Panc1 (cell line): ENCODE results near the gene SIGLEC7. TPM values are rescaled to one million over a fixed set of nuclear protein-coding genes. Genes with fewer than 3 reads are reported as not detected.

Source experiments
- ATAC-seq: fragments of 200-7000 bp; cut with Tn5 transposase; 2 replicates; pipeline ENCODE4 v1.9.1; 2020; ENCODE audit warnings: mild to moderate bottlenecking, moderate library complexity
- BruUV-seq: library from RNA; stranded (reverse); fragments of 400-500 nt; replicated peaks from 2 replicates; lab custom pipeline; 2021; lab: Mats Ljungman, UMichigan
- CTCF ChIA-PET: fragments of 300-600 bp; sonication (Branson Sonifier 250); formaldehyde crosslinking; loops from one replicate; lab custom pipeline; 2022; ENCODE audit warnings: antibody characterized with exemption; lab: Charles Lee
- POLR2A ChIA-PET: fragments of 300-600 bp; sonication (Branson Sonifier 250); formaldehyde crosslinking; loops from one replicate; lab custom pipeline; 2022; ENCODE audit warnings: antibody characterized with exemption; lab: Charles Lee
- DNase-seq: peaks from one replicate; pipeline ENCODE4 v3.0.0-alpha.2; 2010; ENCODE audit warnings: low read depth, low spot score
- H3K27ac ChIP-seq: 2 replicates; pipeline ENCODE4 v1.5.1; 2011; ENCODE audit warnings: mild to moderate bottlenecking, low read length, inconsistent platforms
- H3K27me3 ChIP-seq: fragments of 200-500 bp; sonication (Bioruptor generic); 2 replicates; pipeline ENCODE4 v1.6.0; 2014; ENCODE audit warnings: low read length, inconsistent platforms; ENCODE audit not compliant: control insufficient read depth, insufficient read depth
- H3K36me3 ChIP-seq: fragments of 200-500 bp; sonication (Bioruptor generic); 2 replicates; pipeline ENCODE4 v1.5.1; 2014; ENCODE audit warnings: inconsistent platforms, mild to moderate bottlenecking, low read length, moderate library complexity; ENCODE audit not compliant: control insufficient read depth, insufficient read depth
- H3K4me1 ChIP-seq: 2 replicates; pipeline ENCODE4 v1.5.1; 2011; ENCODE audit warnings: inconsistent platforms, mild to moderate bottlenecking, low read length, moderate library complexity; ENCODE audit not compliant: control insufficient read depth, insufficient read depth
- H3K4me3 ChIP-seq, 2 experiments: 2 replicates each; pipeline ENCODE4 v1.5.1; 2011 to 2012; ENCODE audit warnings: low read depth in 2 of 2, low read length in 2 of 2, mild to moderate bottlenecking in 2 of 2, inconsistent platforms in 1 of 2, moderate library complexity in 1 of 2
- H3K9me3 ChIP-seq: fragments of 200-500 bp; sonication (Bioruptor generic); 2 replicates; pipeline ENCODE4 v1.5.1; 2014; ENCODE audit warnings: low read depth, mild to moderate bottlenecking, inconsistent platforms, low read length, moderate library complexity; ENCODE audit not compliant: control insufficient read depth, insufficient read depth
- POLR2AphosphoS5 ChIP-seq: IDR thresholded peaks from 2 replicates; pipeline ENCODE4 v1.6.1; 2012; ENCODE audit warnings: mild to moderate bottlenecking, low read depth, low read length, moderate library complexity
- SIN3A ChIP-seq: IDR thresholded peaks from 2 replicates; pipeline ENCODE4 v1.6.1; 2012; ENCODE audit warnings: low read depth, mild to moderate bottlenecking, low read length, moderate library complexity, borderline replicate concordance; ENCODE audit not compliant: insufficient read depth
- TCF7L2 ChIP-seq: IDR thresholded peaks from 2 replicates; pipeline ENCODE4 v1.6.1; 2011; ENCODE audit warnings: mild to moderate bottlenecking, low read depth, low read length, inconsistent platforms
- in situ Hi-C: cut with HindIII; loops from 2 replicates; pipeline ENCODE4 v1.10.0; 2016; ENCODE audit warnings: low sequenced_read_pairs, low pct_unique_long_range_greater_than_20kb
- intact Hi-C: fragments of 100-400 bp; cut with micrococcal nuclease; formaldehyde crosslinking; loops from one replicate; pipeline ENCODE4 v1.10.0; 2022; ENCODE audit not compliant: unreplicated experiment
- total RNA-seq: library from RNA; stranded (reverse); gene quantifications from one replicate; pipeline ENCODE4 v1.2.1, GENCODE V29; 2021; ENCODE audit not compliant: unreplicated experiment
- TF ChIP-seq, protein P1 (sequence below), 2 experiments: IDR thresholded peaks; 2 replicates each; pipeline ENCODE4 v1.6.1; 2011 to 2012; ENCODE audit warnings: low read depth in 2 of 2, control low read depth in 1 of 2, low read length in 1 of 2, mild to moderate bottlenecking in 1 of 2, moderate library complexity in 1 of 2; ENCODE audit not compliant: insufficient read depth in 1 of 2
- TF ChIP-seq, protein P2 (sequence below): fragments of 450-650 bp; IDR thresholded peaks from 2 replicates; pipeline ENCODE4 v1.5.1; 2017; ENCODE audit warnings: mild to moderate bottlenecking

Gene SIGLEC7
- total RNA-seq, 1 experiment from 2014 or later: not detected

DNA sequence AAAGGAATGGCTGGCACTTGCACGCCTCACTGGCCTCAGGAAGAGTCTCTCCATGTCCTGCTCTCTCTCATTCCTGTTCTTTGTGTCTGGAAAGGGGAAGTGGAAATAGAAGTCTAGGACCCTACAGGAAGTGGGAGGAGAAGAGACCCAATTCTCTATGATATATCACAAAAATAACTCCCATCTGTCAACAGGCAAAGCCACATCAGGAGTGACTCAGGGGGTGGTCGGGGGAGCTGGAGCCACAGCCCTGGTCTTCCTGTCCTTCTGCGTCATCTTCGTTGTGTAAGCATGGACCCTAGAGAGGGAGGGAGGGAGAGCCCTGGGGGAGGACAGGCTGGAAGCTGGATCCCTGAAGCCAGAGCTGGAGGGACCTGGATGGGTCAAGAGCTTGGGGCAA, 14.3 kb upstream of the SIGLEC7 start:
- DNase-seq: no peak

DNA sequence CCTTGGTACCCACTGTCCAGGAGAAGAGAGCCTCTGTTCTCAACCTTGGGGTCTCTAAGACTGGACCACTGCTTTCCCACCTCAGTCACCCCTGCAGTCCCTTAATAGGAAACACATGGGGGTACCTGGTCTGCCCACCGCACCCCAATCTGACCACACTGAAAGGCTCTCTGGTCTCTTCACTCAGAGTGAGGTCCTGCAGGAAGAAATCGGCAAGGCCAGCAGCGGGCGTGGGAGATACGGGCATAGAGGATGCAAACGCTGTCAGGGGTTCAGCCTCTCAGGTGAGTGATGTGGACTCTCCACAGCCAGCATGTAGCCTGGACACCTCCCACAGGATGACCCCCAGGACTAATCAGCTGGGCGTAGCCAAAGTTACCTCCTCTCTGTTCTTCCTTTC, 13.9 kb upstream of the SIGLEC7 start:
- Histone ChIP-seq H3K27me3 (no peaks in the 10 kb centered on the region), H3K9me3 (no peaks in the 10 kb centered on the region), H3K4me3 (no peak overlapping the region), H3K4me1 (no peaks in the 10 kb centered on the region), H3K27ac (no peak overlapping the region), H3K36me3 (no peaks in the 10 kb centered on the region)
- in situ Hi-C loops: no loop called here
- POLR2A ChIA-PET: no interaction called here
- intact Hi-C loops: no loop called here
- ATAC-seq: no peak
- TF ChIP-seq, protein P1, sequence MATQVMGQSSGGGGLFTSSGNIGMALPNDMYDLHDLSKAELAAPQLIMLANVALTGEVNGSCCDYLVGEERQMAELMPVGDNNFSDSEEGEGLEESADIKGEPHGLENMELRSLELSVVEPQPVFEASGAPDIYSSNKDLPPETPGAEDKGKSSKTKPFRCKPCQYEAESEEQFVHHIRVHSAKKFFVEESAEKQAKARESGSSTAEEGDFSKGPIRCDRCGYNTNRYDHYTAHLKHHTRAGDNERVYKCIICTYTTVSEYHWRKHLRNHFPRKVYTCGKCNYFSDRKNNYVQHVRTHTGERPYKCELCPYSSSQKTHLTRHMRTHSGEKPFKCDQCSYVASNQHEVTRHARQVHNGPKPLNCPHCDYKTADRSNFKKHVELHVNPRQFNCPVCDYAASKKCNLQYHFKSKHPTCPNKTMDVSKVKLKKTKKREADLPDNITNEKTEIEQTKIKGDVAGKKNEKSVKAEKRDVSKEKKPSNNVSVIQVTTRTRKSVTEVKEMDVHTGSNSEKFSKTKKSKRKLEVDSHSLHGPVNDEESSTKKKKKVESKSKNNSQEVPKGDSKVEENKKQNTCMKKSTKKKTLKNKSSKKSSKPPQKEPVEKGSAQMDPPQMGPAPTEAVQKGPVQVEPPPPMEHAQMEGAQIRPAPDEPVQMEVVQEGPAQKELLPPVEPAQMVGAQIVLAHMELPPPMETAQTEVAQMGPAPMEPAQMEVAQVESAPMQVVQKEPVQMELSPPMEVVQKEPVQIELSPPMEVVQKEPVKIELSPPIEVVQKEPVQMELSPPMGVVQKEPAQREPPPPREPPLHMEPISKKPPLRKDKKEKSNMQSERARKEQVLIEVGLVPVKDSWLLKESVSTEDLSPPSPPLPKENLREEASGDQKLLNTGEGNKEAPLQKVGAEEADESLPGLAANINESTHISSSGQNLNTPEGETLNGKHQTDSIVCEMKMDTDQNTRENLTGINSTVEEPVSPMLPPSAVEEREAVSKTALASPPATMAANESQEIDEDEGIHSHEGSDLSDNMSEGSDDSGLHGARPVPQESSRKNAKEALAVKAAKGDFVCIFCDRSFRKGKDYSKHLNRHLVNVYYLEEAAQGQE (IDR thresholded peaks at IDR 0.05; ENCODE audit: insufficient read depth in 1 of 2, low read depth in 2 of 2, low read length in 1 of 2): no peak
- TF ChIP-seq, protein P2, sequence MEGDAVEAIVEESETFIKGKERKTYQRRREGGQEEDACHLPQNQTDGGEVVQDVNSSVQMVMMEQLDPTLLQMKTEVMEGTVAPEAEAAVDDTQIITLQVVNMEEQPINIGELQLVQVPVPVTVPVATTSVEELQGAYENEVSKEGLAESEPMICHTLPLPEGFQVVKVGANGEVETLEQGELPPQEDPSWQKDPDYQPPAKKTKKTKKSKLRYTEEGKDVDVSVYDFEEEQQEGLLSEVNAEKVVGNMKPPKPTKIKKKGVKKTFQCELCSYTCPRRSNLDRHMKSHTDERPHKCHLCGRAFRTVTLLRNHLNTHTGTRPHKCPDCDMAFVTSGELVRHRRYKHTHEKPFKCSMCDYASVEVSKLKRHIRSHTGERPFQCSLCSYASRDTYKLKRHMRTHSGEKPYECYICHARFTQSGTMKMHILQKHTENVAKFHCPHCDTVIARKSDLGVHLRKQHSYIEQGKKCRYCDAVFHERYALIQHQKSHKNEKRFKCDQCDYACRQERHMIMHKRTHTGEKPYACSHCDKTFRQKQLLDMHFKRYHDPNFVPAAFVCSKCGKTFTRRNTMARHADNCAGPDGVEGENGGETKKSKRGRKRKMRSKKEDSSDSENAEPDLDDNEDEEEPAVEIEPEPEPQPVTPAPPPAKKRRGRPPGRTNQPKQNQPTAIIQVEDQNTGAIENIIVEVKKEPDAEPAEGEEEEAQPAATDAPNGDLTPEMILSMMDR: no peak
- TF ChIP-seq SIN3A (no peak), POLR2AphosphoS5 (no peak)
- DNase-seq: no peak
- BruUV-seq: no TSS peak
- CTCF ChIA-PET: no interaction called here

More for the DNA sequence above, 14.3 kb upstream of the SIGLEC7 start:
- H3K9me3 ChIP-seq: no peaks in the 10 kb centered on the region
- no peak overlapping the region for H3K27ac ChIP-seq
- no peaks in the 10 kb centered on the region for H3K36me3 ChIP-seq
- no peak for ATAC-seq
- intact Hi-C loops (no loop called here), in situ Hi-C loops (no loop called here)
- no peak overlapping the region for H3K4me3 ChIP-seq
- CTCF ChIA-PET: no interaction called here
- POLR2A ChIA-PET: no interaction called here
- H3K27me3 ChIP-seq: no peaks in the 10 kb centered on the region
- no peaks in the 10 kb centered on the region for H3K4me1 ChIP-seq
- BruUV-seq: no TSS peak
- TF ChIP-seq TCF7L2: no peak
- no peak for TF ChIP-seq POLR2AphosphoS5
- no peak for TF ChIP-seq SIN3A
- TF ChIP-seq, protein P1 (IDR thresholded peaks at IDR 0.05; ENCODE audit: insufficient read depth in 1 of 2, low read depth in 2 of 2, low read length in 1 of 2): no peak
- TF ChIP-seq, protein P2: no peak
